Vagina (tissue), 2 donors: ENCODE data around the gene ADARB2.
"Not testable (repeated sequence)": the region's sequence is repeated elsewhere in the genome, so short reads cannot be mapped to it uniquely, and the experiment has no call there.

Experiments
- CTCF ChIP-seq, 3 experiments: fragments of 450-650 bp in 2 of 3; fragments of 200-600 bp in 1 of 3; sonication (generic) in 1 of 3; IDR thresholded peaks; one replicate each; pipeline ENCODE4 v1.5.1; 2017 to 2019; ENCODE audit warnings: antibody characterized with exemption in 3 of 3, mild to moderate bottlenecking in 2 of 3, moderate library complexity in 2 of 3
- POLR2A ChIP-seq, 2 donors: fragments of 450-650 bp; IDR thresholded peaks; one replicate each; pipeline ENCODE4 v1.6.1; 2017; ENCODE audit warnings: antibody characterized with exemption in 2 of 2, mild to moderate bottlenecking in 2 of 2, moderate library complexity in 2 of 2

DNA sequence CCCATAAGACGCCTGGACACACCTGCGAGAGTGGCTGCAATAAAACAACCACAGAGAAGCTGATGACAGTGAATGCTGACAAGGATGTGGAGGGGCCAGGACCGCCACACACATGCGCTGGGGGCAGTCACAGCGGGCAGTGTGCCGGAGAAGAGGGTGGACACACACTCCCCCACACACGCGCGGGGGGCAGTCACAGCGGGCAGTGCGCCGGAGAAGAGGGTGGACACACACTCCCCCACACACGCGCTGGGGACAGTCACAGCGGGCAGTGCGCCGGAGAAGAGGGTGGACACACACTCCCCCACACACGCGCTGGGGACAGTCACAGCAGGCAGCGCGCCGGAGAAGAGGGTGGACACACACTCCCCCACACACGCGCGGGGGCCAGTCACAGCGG, 273.4 kb downstream of the ADARB2 start:
- TF ChIP-seq CTCF, POLR2A (IDR thresholded peaks at IDR 0.05): not testable (repeated sequence)
